Neural crest cell (in vitro differentiated cells): Measurements from ENCODE around the gene PIWIL4. TPM values are rescaled to one million over a fixed set of nuclear protein-coding genes. Genes with fewer than 3 reads are reported as not detected.

Experiments
- DNase-seq: peaks from one replicate; pipeline ENCODE4 v3.0.0; 2021; ENCODE audit warnings: low read depth, mixed read lengths, low spot score
- H3K27ac Mint-ChIP-seq: one replicate; pipeline ENCODE4 v1.8.0; 2021; ENCODE audit warnings: mild to moderate bottlenecking, mixed read lengths; ENCODE audit not compliant: unreplicated experiment
- H3K27me3 Mint-ChIP-seq: 2 replicates; pipeline ENCODE4 v1.8.0; 2021; ENCODE audit warnings: low read depth, mild to moderate bottlenecking, mixed read lengths
- H3K36me3 Mint-ChIP-seq: 2 replicates; pipeline ENCODE4 v1.8.0; 2021; ENCODE audit warnings: low read depth, mild to moderate bottlenecking, mixed read lengths
- H3K4me1 Mint-ChIP-seq: 2 replicates; pipeline ENCODE4 v1.8.0; 2021; ENCODE audit warnings: mixed read lengths
- H3K4me3 Mint-ChIP-seq: one replicate; pipeline ENCODE4 v1.8.0; 2021; ENCODE audit warnings: mild to moderate bottlenecking, mixed read lengths
- H3K9me3 Mint-ChIP-seq: 2 replicates; pipeline ENCODE4 v1.8.0; 2021; ENCODE audit warnings: mixed read lengths
- CTCF ChIP-seq: fragments of 200-600 bp; sonication (generic); conservative IDR thresholded peaks from 2 replicates; pipeline ENCODE4 v1.5.0; 2021; ENCODE audit warnings: antibody characterized with exemption, mild to moderate bottlenecking
- total RNA-seq: library from RNA; stranded (reverse); gene quantifications from 2 replicates; pipeline ENCODE4 v1.2.1, GENCODE V29; 2021

The PIWIL4 gene
- total RNA-seq, 1 donor from 2014 or later: 0.72 TPM

DNA sequence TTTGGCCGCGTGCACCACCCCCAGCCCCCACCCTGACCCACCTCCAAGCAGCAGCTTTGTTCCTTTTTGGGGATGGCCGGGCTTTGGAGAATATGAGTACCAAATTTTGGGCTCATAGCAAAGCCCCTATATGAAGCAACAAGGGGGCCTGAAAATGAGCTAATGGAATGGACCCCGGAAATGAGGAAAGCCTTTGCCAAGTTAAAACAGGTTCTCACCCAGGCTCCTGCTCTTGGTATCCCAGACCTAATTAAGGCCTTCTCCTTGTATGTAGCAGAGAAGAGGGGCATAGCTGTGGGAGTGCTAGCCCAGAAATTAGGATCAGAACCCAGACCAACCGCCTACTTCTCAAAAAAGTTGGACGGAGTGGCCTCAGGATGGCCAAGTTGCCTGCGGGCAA is 87.0 kb downstream of the PIWIL4 start:
- no peak for DNase-seq
- no peaks in the 10 kb centered on the region for H3K27me3 Mint-ChIP-seq
- H3K36me3 Mint-ChIP-seq: no peaks in the 10 kb centered on the region
- no peaks in the 10 kb centered on the region for H3K4me1 Mint-ChIP-seq
- H3K27ac Mint-ChIP-seq: no peak overlapping the region
- H3K9me3 Mint-ChIP-seq: peaks cover 3% of the 10 kb centered on the region
- TF ChIP-seq CTCF: no peak
- H3K4me3 Mint-ChIP-seq: no peak overlapping the region

- no peaks in the 10 kb centered on the region for H3K27me3 Mint-ChIP-seq
- no peak for DNase-seq
- H3K36me3 Mint-ChIP-seq: no peaks in the 10 kb centered on the region
- no peak overlapping the region for H3K4me3 Mint-ChIP-seq
- no peak overlapping the region for H3K27ac Mint-ChIP-seq
- H3K4me1 Mint-ChIP-seq: no peaks in the 10 kb centered on the region
- no peak for TF ChIP-seq CTCF
- peaks cover 3% of the 10 kb centered on the region for H3K9me3 Mint-ChIP-seq
Measured at GRCh38 chr11:94655291-94655690, 88.1 kb downstream of the PIWIL4 start.

DNA sequence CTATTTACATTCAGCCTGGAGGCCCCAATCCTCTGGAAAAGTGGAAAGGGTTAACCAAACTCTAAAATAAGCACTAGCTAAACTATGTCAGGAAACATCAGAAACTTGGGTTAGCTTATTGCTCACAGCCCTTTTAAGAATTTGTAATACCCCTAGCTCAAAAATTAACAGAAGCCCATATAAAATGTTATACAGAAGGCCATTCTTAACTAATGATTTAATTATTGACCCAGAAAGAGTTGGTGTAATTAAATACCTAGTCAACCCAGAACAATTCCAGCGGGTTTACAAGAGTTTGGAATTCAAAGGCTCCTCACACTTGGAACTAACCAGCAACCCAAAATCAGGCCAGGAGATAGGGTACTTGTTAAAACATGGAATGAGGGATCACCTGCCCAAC is 88.8 kb downstream of the PIWIL4 start:
- H3K27ac Mint-ChIP-seq: no peak overlapping the region
- peaks cover 3% of the 10 kb centered on the region for H3K9me3 Mint-ChIP-seq
- H3K36me3 Mint-ChIP-seq: no peaks in the 10 kb centered on the region
- H3K4me1 Mint-ChIP-seq: no peaks in the 10 kb centered on the region
- no peak for TF ChIP-seq CTCF
- DNase-seq: no peak
- H3K27me3 Mint-ChIP-seq: no peaks in the 10 kb centered on the region
- no peak overlapping the region for H3K4me3 Mint-ChIP-seq

DNA sequence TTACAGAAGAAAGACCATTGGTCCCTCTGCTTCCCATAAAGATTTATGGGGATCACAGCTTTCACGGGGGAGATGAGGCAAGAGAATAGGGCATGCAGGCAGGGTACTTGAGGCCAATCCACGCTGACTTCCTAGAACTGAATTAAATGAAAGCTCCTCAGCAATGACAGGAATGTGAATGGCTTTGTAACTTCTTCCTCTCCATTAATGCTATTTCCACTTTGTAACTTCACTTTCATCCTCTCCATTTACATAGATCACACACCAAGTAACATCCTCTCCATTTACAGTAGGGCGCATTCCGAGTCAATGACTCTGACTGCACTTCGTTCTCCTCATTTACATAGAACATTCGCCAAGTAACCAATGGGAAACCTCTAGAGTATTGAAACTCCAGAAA is 89.8 kb downstream of the PIWIL4 start:
- no peak overlapping the region for H3K4me3 Mint-ChIP-seq
- H3K27me3 Mint-ChIP-seq: no peaks in the 10 kb centered on the region
- H3K9me3 Mint-ChIP-seq: peaks cover 9% of the 10 kb centered on the region
- H3K27ac Mint-ChIP-seq: no peak overlapping the region
- no peak for TF ChIP-seq CTCF
- no peak for DNase-seq
- H3K4me1 Mint-ChIP-seq: no peaks in the 10 kb centered on the region
- H3K36me3 Mint-ChIP-seq: no peaks in the 10 kb centered on the region

DNA sequence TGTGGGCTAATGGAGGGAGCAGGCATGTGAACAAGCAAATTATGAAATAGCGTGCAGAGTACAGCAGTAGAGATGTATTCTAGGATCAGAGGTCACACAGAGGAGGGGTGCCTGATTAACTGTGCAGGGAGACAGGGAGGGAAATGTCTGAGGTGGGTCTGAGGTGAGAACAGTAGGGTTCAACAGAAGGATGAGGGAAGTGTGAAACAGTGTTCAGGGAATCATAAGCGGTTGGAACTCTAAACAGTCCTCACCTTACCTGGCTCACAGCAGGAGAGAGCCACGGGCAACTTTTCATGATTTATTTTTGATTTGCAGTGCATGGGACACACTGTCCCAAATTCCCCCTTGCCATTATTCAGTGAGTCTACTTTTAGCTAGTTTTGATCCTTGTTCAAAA is 90.5 kb downstream of the PIWIL4 start:
- Mint-ChIP-seq H3K4me1 (no peaks in the 10 kb centered on the region), H3K9me3 (peaks cover 9% of the 10 kb centered on the region), H3K36me3 (no peaks in the 10 kb centered on the region), H3K27ac (no peak overlapping the region), H3K27me3 (no peaks in the 10 kb centered on the region), H3K4me3 (no peak overlapping the region)
- TF ChIP-seq CTCF: no peak
- no peak for DNase-seq

DNA sequence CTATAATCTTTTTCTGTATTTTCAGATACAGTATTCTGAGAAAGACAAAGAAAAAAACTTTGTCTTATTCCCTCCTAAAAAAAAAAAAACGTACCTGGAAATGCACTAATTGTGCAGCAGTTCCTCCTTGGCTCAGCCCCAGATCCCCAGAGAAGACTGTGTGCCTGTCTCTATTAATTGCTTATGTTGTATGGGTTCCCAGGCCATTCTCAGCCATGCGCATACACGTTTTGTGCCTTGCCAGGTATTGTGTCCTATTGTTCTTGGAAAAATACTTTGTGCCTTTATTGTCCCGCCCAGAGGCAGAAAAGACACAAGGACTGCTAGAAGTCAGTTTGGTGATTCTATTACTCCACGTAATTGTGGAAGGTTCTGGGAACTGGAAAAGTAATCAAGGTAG is 91.2 kb downstream of the PIWIL4 start:
- H3K4me3 Mint-ChIP-seq: no peak overlapping the region
- H3K36me3 Mint-ChIP-seq: no peaks in the 10 kb centered on the region
- H3K4me1 Mint-ChIP-seq: no peaks in the 10 kb centered on the region
- TF ChIP-seq CTCF: no peak
- H3K9me3 Mint-ChIP-seq: peaks cover 12% of the 10 kb centered on the region
- no peak for DNase-seq
- H3K27ac Mint-ChIP-seq: no peak overlapping the region
- H3K27me3 Mint-ChIP-seq: no peaks in the 10 kb centered on the region
